ENCODE results near the gene SLC39A5. TPM values are rescaled to one million over a fixed set of nuclear protein-coding genes. Genes with fewer than 3 reads are reported as not detected.
A peak's percentile ranks its signal among the peaks of the same experiment; 100 is the strongest.

The SLC39A5 gene
- total and polyA plus RNA-seq, 2 of the 8 experiments (the other 6 are each of a cell fraction or from before 2014, with no cell fraction given), result 0.27 TPM; not detected in 1

DNA sequence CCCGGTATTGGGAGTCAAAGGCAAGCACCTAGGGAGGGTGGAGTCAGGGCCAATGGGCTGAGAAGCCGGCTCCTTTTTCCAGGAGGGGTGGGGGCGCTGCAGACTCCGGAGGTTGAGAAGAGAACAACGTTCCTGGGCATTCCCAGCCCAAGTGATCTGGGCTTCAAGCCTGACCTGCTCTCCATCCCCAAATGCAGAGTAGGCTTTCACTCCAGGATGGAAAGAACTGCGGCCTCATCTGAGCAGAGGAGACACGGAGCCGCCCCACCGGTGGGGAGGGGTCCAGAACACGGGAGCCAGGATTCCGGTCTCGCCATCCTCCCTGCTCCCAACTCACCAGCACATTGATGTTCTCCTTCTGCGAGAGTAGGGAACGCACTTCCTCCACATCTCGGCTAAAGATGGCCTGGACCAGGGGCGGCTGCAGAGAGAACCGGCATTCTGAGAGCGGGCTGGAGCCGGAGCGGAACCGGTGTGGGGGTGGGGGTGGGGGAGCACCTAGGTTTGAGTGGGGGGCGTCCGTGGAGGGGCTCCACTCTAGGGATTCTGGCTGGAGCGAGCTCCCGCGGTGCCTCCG lies 27.7 kb downstream of the SLC39A5 start:
- POLR2A ChIA-PET (ENCODE audit: partially characterized antibody), result interaction anchor here (0.8 to 3.8 kb wide), 29 partner anchors 9 to 210 kb away, joined by 3 to 41 read pairs (median 5); partner anchors contain the start of genes CNPY2, COQ10A, CS and ERBB3
- H4K5ac ChIP-seq (ENCODE audit: insufficient read length, low read depth, low read length), result peak overlapping the region; percentile 78
- peak overlapping the region in 3 of 4 experiments; percentile 54 to 60 (median 58); a peak in 5 of 7 replicates for H3K9ac ChIP-seq (replicated peaks in 1 of 4; ENCODE audit: extremely low read depth in 1 of 4, low read depth in 3 of 4, low read length in 3 of 4)

More for the DNA sequence above, 27.7 kb downstream of the SLC39A5 start:
- Histone ChIP-seq H4K91ac (replicated peaks; ENCODE audit: insufficient read length, low read length) (no peak overlapping the region), H3K36me3 (ENCODE audit: control insufficient read depth in 2 of 4, insufficient read depth in 4 of 4, low read length in 3 of 4) (peaks cover 18 to 38% (median 23%) of the 10 kb centered on the region in 4 experiments), H3K18ac (ENCODE audit: extremely low read depth, low read length) (peak overlapping the region; percentile 63; the same call in 1 of the 2 replicates), H2BK5ac (ENCODE audit: low read depth, low read length) (peak overlapping the region; percentile 79), H2AFZ (ENCODE audit: low read length) (peak overlapping the region; percentile 29; the same call in 1 of the 2 replicates), H2AK5ac (ENCODE audit: low read depth, low read length) (no peak overlapping the region), H3K23ac (ENCODE audit: insufficient read length) (no peak overlapping the region), H2BK12ac (ENCODE audit: low read depth, low read length) (no peak overlapping the region), H3K4ac (replicated peaks; ENCODE audit: insufficient read length, low read depth, low read length) (peak overlapping the region; percentile 63), H3K4me2 (ENCODE audit: insufficient read depth in 1 of 2, low read depth in 2 of 2, low read length in 2 of 2) (peak overlapping the region; percentile 83 to 89), H4K8ac (ENCODE audit: extremely low read depth, insufficient read depth, low read length) (no peak overlapping the region; the same call in 1 of the 2 replicates), H2BK20ac (ENCODE audit: low read length) (no peak overlapping the region), H3K27me3 (replicated peaks in 1 of 4; ENCODE audit: control insufficient read depth in 3 of 4, extremely low read depth in 1 of 4, insufficient read depth in 3 of 4, low read length in 3 of 4) (no peaks in the 10 kb centered on the region), H3K9me3 (ENCODE audit: insufficient read depth in 2 of 2, low read depth in 1 of 2, low read length in 1 of 2) (no peaks in the 10 kb centered on the region), H2BK15ac (ENCODE audit: low read length) (peak overlapping the region; percentile 46; the same call in 1 of the 2 replicates), H3K27ac (ENCODE audit: low read depth, low read length) (no peak overlapping the region), H3K79me2 (ENCODE audit: control insufficient read depth in 1 of 2, insufficient read depth in 2 of 2, low read length in 2 of 2) (peaks cover 0 to 8% of the 10 kb centered on the region in 2 experiments; a peak in 1 of 4 replicates), H3K14ac (ENCODE audit: insufficient read length) (no peak overlapping the region), H3K4me1 (replicated peaks in 1 of 4; ENCODE audit: control insufficient read depth in 3 of 4, insufficient read depth in 4 of 4, low read length in 3 of 4) (peaks cover 8 to 17% (median 13%) of the 10 kb centered on the region in 4 experiments), H3K56ac (replicated peaks; ENCODE audit: insufficient read length, low read depth, low read length) (peak overlapping the region; percentile 62), H3K79me1 (ENCODE audit: low read depth, low read length) (peaks cover 7% of the 10 kb centered on the region), H2BK120ac (replicated peaks; ENCODE audit: low read depth, low read length) (no peak overlapping the region), H3K4me3 (ENCODE audit: extremely low read depth in 1 of 4, insufficient read depth in 2 of 4, low read depth in 3 of 4, low read length in 4 of 4) (peak overlapping the region; percentile 60 to 96 (median 88)), H3K23me2 (ENCODE audit: low read depth, low read length) (peaks cover 11% of the 10 kb centered on the region; the same call in 1 of the 2 replicates), H4K20me1 (replicated peaks in 1 of 2; ENCODE audit: control insufficient read depth in 1 of 2, insufficient read depth in 2 of 2, low read length in 2 of 2) (peaks cover 5 to 9% of the 10 kb centered on the region in 2 experiments)
- no peak for TF ChIP-seq GTF2F1 (IDR thresholded peaks at IDR 0.05; ENCODE audit: borderline replicate concordance, low read depth, low read length)
- no peak for TF ChIP-seq SIRT6 (IDR thresholded peaks at IDR 0.05; ENCODE audit: low read length)
- TF ChIP-seq SIN3A (conservative IDR thresholded peaks at IDR 0.05 in 1 of 2, IDR thresholded peaks at IDR 0.05 in 1 of 2; ENCODE audit: low read depth in 1 of 2, low read length in 2 of 2), result peak; percentile 32 to 82; a peak in 2 of 4 replicates
- TF ChIP-seq, protein P1, sequence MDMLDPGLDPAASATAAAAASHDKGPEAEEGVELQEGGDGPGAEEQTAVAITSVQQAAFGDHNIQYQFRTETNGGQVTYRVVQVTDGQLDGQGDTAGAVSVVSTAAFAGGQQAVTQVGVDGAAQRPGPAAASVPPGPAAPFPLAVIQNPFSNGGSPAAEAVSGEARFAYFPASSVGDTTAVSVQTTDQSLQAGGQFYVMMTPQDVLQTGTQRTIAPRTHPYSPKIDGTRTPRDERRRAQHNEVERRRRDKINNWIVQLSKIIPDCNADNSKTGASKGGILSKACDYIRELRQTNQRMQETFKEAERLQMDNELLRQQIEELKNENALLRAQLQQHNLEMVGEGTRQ (IDR thresholded peaks at IDR 0.05; ENCODE audit: low read length), result 0 out of 2 replicates have a peak, but pooled peaks have one; percentile 1
- TF ChIP-seq, protein P2, sequence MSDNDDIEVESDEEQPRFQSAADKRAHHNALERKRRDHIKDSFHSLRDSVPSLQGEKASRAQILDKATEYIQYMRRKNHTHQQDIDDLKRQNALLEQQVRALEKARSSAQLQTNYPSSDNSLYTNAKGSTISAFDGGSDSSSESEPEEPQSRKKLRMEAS (IDR thresholded peaks at IDR 0.05), result no peak
- TF ChIP-seq SIX5 (IDR thresholded peaks at IDR 0.05; ENCODE audit: low read depth, low read length), result no peak
- no peak for TF ChIP-seq CREB1 (IDR thresholded peaks at IDR 0.05)
- TF ChIP-seq CBX8 (IDR thresholded peaks at IDR 0.05; ENCODE audit: borderline replicate concordance, low read depth, low read length), result no peak
- TF ChIP-seq YY1 (IDR thresholded peaks at IDR 0.05; ENCODE audit: low read depth, low read length), result 0 out of 2 replicates have a peak, but pooled peaks have one; percentile 19
- peak in 1 of 2 experiments; percentile 40; a peak in 1 of 4 replicates for TF ChIP-seq HDAC2 (IDR thresholded peaks at IDR 0.05; ENCODE audit: borderline replicate concordance in 1 of 2, low read depth in 2 of 2, low read length in 2 of 2)
- FAIRE-seq (no peak), DNase-seq (ENCODE audit: low read depth in 1 of 2, low spot score in 2 of 2) (peak in 1 of 2 experiments; percentile 80)
- 2% methylated on average over 21 of the region's 27 CpGs; no CpG with 5 or more reads in 1 of the 2 experiments for WGBS, 2 experiments (ENCODE audit: extremely low coverage in 1 of 2, insufficient coverage in 1 of 2, insufficient read length in 1 of 2, insufficient replicate concordance in 2 of 2, low coverage in 1 of 2, low lambda C conversion rate in 2 of 2, missing lambda C conversion rate in 1 of 2)
- CTCF ChIA-PET (ENCODE audit: partially characterized antibody), result interaction anchor here (0.8 to 6.4 kb wide), 23 partner anchors 9 to 1502 kb away, joined by 3 to 47 read pairs (median 6); partner anchors contain the start of genes COQ10A, RNF41 and SMARCC2
